Nephron progenitor cell (in vitro differentiated cells): ENCODE results near the gene LPAR5.

Source experiments
- DNase-seq: peaks from one replicate; pipeline ENCODE4 v3.0.0; 2021
- H3K27ac Mint-ChIP-seq: 2 replicates; pipeline ENCODE4 v1.8.0; 2021; ENCODE audit warnings: mild to moderate bottlenecking, moderate library complexity, mixed read lengths
- H3K27me3 Mint-ChIP-seq: 2 replicates; pipeline ENCODE4 v1.8.0; 2021; ENCODE audit warnings: mild to moderate bottlenecking, low read depth, mixed read lengths; ENCODE audit not compliant: poor library complexity
- H3K36me3 Mint-ChIP-seq: 2 replicates; pipeline ENCODE4 v1.8.0; 2021; ENCODE audit warnings: low read depth, mixed read lengths
- H3K4me1 Mint-ChIP-seq: 2 replicates; pipeline ENCODE4 v1.8.0; 2021; ENCODE audit warnings: mixed read lengths
- H3K4me3 Mint-ChIP-seq: 2 replicates; pipeline ENCODE4 v1.8.0; 2021; ENCODE audit warnings: mild to moderate bottlenecking, moderate library complexity, mixed read lengths
- H3K9me3 Mint-ChIP-seq: 2 replicates; pipeline ENCODE4 v1.8.0; 2021; ENCODE audit warnings: mild to moderate bottlenecking, moderate library complexity, mixed read lengths
- TF ChIP-seq, protein P1 (sequence below): fragments of 200-600 bp; sonication (generic); IDR thresholded peaks from 2 replicates; pipeline ENCODE4 v1.5.0; 2021; ENCODE audit warnings: antibody characterized with exemption

The LPAR5 gene

DNA sequence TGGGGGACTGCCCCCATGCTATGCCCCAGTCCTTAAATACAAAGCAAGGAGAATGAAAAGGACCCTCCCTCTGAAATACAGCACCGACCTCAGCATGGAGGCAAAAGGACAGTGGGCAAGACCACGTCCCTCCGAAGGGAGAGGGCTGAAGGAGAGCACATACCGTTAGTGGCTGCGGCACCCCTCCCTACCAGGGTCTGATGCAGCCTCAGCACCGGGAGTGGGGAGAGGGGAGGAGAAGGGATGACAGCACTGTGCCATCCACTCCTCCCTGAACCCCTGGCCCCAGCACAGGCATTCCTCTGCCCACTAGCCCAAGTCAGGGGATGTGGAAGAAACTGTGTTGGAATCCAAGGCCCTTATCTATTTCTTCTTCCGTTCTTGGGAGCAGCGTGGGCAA is 15.1 kb upstream of the LPAR5 start:
- Mint-ChIP-seq H3K9me3 (no peaks in the 10 kb centered on the region), H3K4me1 (peaks cover 10% of the 10 kb centered on the region), H3K36me3 (peaks cover 63% of the 10 kb centered on the region), H3K27me3 (peaks cover 4% of the 10 kb centered on the region), H3K27ac (peak overlapping the region; percentile 33), H3K4me3 (no peak overlapping the region)
- DNase-seq, result no peak
- TF ChIP-seq, protein P1, sequence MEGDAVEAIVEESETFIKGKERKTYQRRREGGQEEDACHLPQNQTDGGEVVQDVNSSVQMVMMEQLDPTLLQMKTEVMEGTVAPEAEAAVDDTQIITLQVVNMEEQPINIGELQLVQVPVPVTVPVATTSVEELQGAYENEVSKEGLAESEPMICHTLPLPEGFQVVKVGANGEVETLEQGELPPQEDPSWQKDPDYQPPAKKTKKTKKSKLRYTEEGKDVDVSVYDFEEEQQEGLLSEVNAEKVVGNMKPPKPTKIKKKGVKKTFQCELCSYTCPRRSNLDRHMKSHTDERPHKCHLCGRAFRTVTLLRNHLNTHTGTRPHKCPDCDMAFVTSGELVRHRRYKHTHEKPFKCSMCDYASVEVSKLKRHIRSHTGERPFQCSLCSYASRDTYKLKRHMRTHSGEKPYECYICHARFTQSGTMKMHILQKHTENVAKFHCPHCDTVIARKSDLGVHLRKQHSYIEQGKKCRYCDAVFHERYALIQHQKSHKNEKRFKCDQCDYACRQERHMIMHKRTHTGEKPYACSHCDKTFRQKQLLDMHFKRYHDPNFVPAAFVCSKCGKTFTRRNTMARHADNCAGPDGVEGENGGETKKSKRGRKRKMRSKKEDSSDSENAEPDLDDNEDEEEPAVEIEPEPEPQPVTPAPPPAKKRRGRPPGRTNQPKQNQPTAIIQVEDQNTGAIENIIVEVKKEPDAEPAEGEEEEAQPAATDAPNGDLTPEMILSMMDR, result no peak

GRCh38 chr12:6647083-6647604 is 11.4 kb upstream of the LPAR5 start, which contains the start of gene ACRBP:
Gene ACRBP, minus strand, starts transcription at chr12:6647432. Its CDS starts 66 bp downstream, at chr12:6647366.
- H3K9me3 Mint-ChIP-seq, result peaks cover 13% of the 10 kb centered on the region
- H3K4me3 Mint-ChIP-seq, result peak within 1 kb of the TSS; percentile 86
- peaks cover 38% of the 10 kb centered on the region for H3K36me3 Mint-ChIP-seq
- TF ChIP-seq, protein P1, result no peak
- peak; percentile 79 for DNase-seq
- peaks cover 4% of the 10 kb centered on the region for H3K27me3 Mint-ChIP-seq
- peaks cover 25% of the 10 kb centered on the region for H3K4me1 Mint-ChIP-seq
- peak within 1 kb of the TSS; percentile 65 for H3K27ac Mint-ChIP-seq

DNA sequence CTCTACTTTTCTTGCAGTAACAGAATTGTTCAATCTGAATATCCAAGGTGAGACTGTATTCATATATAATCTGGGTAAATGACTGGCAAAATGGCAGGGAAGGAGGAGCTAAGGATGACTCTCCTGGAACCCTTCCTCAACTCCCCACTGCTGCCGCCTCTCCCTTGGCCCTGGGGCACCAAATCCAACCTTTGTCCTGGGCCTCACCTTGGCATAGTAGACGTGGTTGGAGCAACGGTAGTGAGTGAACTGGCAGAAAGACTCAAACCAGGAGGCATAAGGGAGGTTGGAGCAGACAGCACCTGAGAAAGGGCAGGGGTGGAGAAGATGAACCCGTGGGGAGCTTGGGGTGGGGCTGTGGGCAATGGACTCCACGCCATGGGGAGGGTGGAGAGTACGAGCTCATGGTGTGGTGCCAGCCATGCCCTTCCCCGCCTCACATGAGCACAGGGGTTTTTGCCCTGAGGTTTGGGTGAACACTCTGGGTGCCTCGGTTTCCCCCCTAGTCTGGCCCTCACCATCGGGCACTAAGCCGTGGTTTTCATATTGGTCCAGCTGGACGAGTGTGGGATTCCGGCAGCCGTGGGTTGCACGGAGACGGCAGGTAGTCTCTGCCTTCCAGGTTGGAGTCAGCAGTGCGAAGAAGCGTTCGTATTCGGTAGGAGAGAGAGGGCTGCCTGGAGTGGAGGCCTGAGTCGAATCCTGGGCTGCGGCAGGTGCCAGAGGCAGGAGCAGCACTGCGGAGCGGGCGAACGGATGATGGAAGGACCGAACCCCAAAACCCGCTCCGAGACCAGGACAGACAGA is 10.7 kb upstream of the LPAR5 start:
- TF ChIP-seq, protein P1, result no peak
- Mint-ChIP-seq H3K9me3 (peaks cover 13% of the 10 kb centered on the region), H3K4me3 (peak overlapping the region; percentile 86), H3K27me3 (peaks cover 6% of the 10 kb centered on the region), H3K36me3 (peaks cover 34% of the 10 kb centered on the region), H3K27ac (peak overlapping the region; percentile 65), H3K4me1 (peaks cover 25% of the 10 kb centered on the region)
- DNase-seq, result no peak

- H3K36me3 Mint-ChIP-seq, result peaks cover 23% of the 10 kb centered on the region
- H3K27me3 Mint-ChIP-seq, result peaks cover 9% of the 10 kb centered on the region
- DNase-seq, result peak; percentile 21
- peaks cover 25% of the 10 kb centered on the region for H3K4me1 Mint-ChIP-seq
- H3K9me3 Mint-ChIP-seq, result peaks cover 13% of the 10 kb centered on the region
- peak overlapping the region; percentile 83 for H3K27ac Mint-ChIP-seq
- TF ChIP-seq, protein P1, result no peak
- H3K4me3 Mint-ChIP-seq, result no peak overlapping the region
Measured at GRCh38 chr12:6644903-6645302, 9.1 kb upstream of the LPAR5 start.

DNA sequence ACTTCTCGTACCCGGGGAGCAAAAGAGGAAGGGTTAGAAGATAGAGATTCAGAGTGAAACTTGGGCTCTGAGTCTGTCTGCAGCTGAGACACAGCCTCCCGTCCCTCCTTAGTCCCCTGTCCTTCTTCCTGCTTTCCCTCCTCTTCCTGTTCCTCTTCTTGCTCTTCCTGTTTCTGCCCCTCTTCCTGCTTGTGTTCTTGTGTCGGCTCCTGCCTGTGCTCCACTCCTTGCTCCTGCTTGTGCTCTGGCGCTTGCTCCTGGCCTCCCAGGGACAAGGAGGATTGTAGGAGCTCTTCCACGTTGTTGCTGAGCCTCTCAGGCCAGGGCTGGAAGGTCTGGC is 8.5 kb upstream of the LPAR5 start:
- DNase-seq, result no peak
- Mint-ChIP-seq H3K9me3 (peaks cover 13% of the 10 kb centered on the region), H3K27ac (peak overlapping the region; percentile 83), H3K4me1 (peaks cover 25% of the 10 kb centered on the region), H3K36me3 (peaks cover 23% of the 10 kb centered on the region), H3K27me3 (peaks cover 9% of the 10 kb centered on the region), H3K4me3 (no peak overlapping the region)
- TF ChIP-seq, protein P1, result no peak
